Ovary (tissue), 9 donors: Measurements from ENCODE around the gene KCNMB2. TPM values are rescaled to one million over a fixed set of nuclear protein-coding genes. Genes with fewer than 3 reads are reported as not detected.

Source experiments
- DNase-seq, 5 donors: peaks; one replicate each; pipeline ENCODE4 v3.0.0-alpha.2; 2019 to 2020
- H3K27ac ChIP-seq, 2 donors: fragments of 200-600 bp; one replicate each; pipeline versions ENCODE4 v1.5.1 to v1.8.0; 2019 to 2022
- H3K27me3 ChIP-seq: fragments of 200-600 bp; one replicate; pipeline ENCODE4 v1.8.0; 2022
- H3K36me3 ChIP-seq: fragments of 200-600 bp; sonication (generic); one replicate; pipeline ENCODE4 v1.5.1; 2019
- H3K4me1 ChIP-seq: one replicate; pipeline ENCODE4 v1.8.1; 2013; ENCODE audit warnings: mild to moderate bottlenecking, moderate library complexity; ENCODE audit not compliant: insufficient read depth
- H3K4me3 ChIP-seq: fragments of 200-600 bp; sonication (generic); one replicate; pipeline ENCODE4 v1.5.1; 2017
- H3K9me3 ChIP-seq, 2 donors: fragments of 200-600 bp in 1 of 2; sonication (generic) in 1 of 2; one replicate each; pipeline versions ENCODE4 v1.5.1 to v1.8.1; 2013 to 2019; ENCODE audit warnings: mild to moderate bottlenecking in 1 of 2, moderate library complexity in 1 of 2
- CTCF ChIP-seq, 3 donors: fragments of 450-650 bp in 2 of 3; fragments of 200-600 bp in 1 of 3; IDR thresholded peaks; one replicate each; pipeline versions ENCODE4 v1.5.1 to v1.8.0; 2016 to 2022; ENCODE audit warnings: antibody characterized with exemption in 3 of 3, mild to moderate bottlenecking in 1 of 3
- EP300 ChIP-seq: sonication (generic); formaldehyde crosslinking; IDR thresholded peaks from one replicate; pipeline ENCODE4 v1.6.1; 2017; ENCODE audit warnings: antibody characterized with exemption
- POLR2A ChIP-seq: fragments of 450-650 bp; IDR thresholded peaks from one replicate; pipeline ENCODE4 v1.6.1; 2017; ENCODE audit warnings: antibody characterized with exemption, mild to moderate bottlenecking, moderate library complexity
- WGBS, 3 donors: extraction: QIAGEN DNeasy Blood & Tissue Kit in 1 of 3; methylation state at CpG; one replicate each; pipeline versions ENCODE4 v1.1.5 to v1.1.7; 2013 to 2017; 5-methylcytosine and 5-hydroxymethylcytosine counted together
- intact Hi-C, 4 donors: fragments of 100-400 bp; cut with DNase I; formaldehyde crosslinking; loops; one replicate each; pipeline versions ENCODE4 v1.11.0 to v1.15.1; 2022 to 2023
- polyA plus RNA-seq, 2 donors: library from polyadenylated mRNA; stranded (reverse); fragments of 200-250 nt in 1 of 2; fragments of 350-450 nt in 1 of 2; fragmentation: Illumina TruSeq in 1 of 2; extraction: RNeasy Lipid Tissue Mini Kit (QIAGEN cat#74804) in 1 of 2; gene quantifications; one replicate each; pipeline ENCODE4 v1.2.3, GENCODE V29; 2013 to 2014
- total RNA-seq, 7 donors: library from RNA; depleted of rRNA in 2 of 7; stranded (reverse); fragments of >200 nt in 2 of 7; fragmentation: NEBNext Ultra II Directional in 3 of 7; extraction: Animal tissue kit (Norgen Biotek cat#: 25700) in 3 of 7; gene quantifications; one replicate each; pipeline versions ENCODE4 v1.1.0 to v1.2.4, GENCODE V29; 2016 to 2023
- donor health status: DM: no; HTN: no; CAD: no; lungs with moderate emphysema.
- donor health status: DM: no; HTN: no; CAD: no.
- donor health status: Bipolar disorder and iron deficiency.
- donor health status: DM: yes; HTN: yes; CAD: no.
- donor health status: DM: no; HTN: no; CAD: no.
- donor health status: DM: yes; HTN: yes; CAD: no.

Gene KCNMB2
- total and polyA plus RNA-seq, 9 donors: 5.7 to 11.6 (median 7.5) TPM

- Histone ChIP-seq H3K9me3 (no peaks in the 10 kb centered on the region), H3K4me3 (no peak overlapping the region), H3K36me3 (no peaks in the 10 kb centered on the region), H3K27me3 (no peaks in the 10 kb centered on the region), H3K27ac (peak overlapping the region; percentile 59 to 68), H3K4me1 (peaks cover 5% of the 10 kb centered on the region)
- TF ChIP-seq POLR2A (no peak), CTCF (IDR thresholded peaks at IDR 0.05) (no peak), EP300 (no peak)
- peak in 4 of 5 donors; percentile 31 to 58 (median 34) for DNase-seq
- intact Hi-C loops: loop anchor here in 1 of 4 donors (10.0 kb wide), 1 partner anchor 869 kb away; no protein-coding TSS in a partner anchor
- 16 to 22% (median 17%) methylated on average over 5 of the region's 5 CpGs for WGBS, 3 donors
These were observed 287.5 kb downstream of the KCNMB2 start for GRCh38 chr3:178823591-178824246.

DNA sequence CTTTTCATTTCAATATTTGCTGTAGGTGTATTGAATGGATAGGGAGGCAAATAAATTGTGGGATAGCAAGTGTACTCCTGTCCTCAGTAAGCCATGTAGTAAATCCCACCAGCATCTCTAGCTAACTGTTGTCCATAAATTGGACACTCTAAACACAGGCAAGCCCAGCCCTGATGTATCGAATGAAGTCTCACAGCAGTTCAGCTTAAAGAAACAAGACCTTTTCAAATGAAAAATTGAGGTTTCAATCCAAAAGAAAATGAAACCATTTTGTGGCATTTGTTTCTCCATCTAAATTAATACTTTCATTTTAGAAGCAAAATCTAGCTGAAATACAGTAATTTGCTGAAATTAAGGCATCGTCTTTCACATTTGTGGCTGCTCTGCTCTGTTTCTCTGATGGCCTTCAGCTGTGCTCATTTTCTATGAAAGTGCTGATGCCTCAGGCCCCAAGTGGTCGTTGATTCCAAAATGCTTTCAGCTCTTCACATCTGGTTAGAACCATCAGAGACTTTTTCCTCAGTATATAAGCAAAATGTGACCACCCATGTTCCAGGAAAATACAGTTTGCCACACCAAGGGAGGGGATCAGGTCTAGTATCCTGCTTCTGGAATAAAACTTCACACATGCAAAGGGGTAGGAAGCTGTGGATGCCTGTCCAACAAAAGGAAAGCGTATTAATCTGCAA, 290.3 kb downstream of the KCNMB2 start:
- Histone ChIP-seq H3K36me3 (no peaks in the 10 kb centered on the region), H3K4me3 (no peak overlapping the region), H3K9me3 (no peaks in the 10 kb centered on the region), H3K27ac (no peak overlapping the region), H3K27me3 (no peaks in the 10 kb centered on the region), H3K4me1 (peaks cover 3% of the 10 kb centered on the region)
- DNase-seq: no peak
- TF ChIP-seq CTCF (IDR thresholded peaks at IDR 0.05) (no peak), EP300 (no peak), POLR2A (no peak)
- intact Hi-C loops: loop anchor here in 1 of 4 donors (10.0 kb wide), 1 partner anchor 872 kb away; no protein-coding TSS in a partner anchor
- WGBS, 3 donors: 51 to 56% (median 55%) methylated on average over 4 of the region's 4 CpGs

DNA sequence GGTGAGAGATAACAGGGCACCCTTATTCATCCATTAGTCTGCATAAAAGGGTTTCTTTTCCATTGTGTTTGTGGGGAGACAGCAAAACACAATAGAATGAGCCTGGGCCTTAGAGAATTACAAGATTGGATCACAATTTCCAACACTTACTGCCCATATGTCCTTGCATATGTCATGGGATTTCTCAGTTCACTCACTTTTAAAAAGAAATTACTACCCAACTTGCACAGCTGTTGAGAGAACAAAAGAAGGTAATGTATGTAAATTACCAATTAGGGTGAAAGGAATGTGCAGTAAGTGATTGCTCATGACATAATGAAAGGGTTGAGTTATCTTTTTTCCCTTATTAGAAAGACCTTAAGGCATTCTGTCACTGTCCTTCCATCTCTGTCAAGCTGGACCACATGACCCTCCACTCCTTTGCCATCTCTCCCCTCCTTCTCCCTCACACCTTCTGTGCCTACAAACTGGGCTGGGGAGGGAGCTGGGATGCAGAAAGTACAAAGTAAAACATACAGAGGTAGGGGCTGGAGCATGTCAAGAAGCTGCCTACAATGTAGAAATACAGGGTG, 291.1 kb downstream of the KCNMB2 start:
- Histone ChIP-seq H3K4me3 (no peak overlapping the region), H3K36me3 (no peaks in the 10 kb centered on the region), H3K27ac (no peak overlapping the region), H3K4me1 (peaks cover 3% of the 10 kb centered on the region), H3K27me3 (no peaks in the 10 kb centered on the region), H3K9me3 (no peaks in the 10 kb centered on the region)
- no peak for TF ChIP-seq EP300
- TF ChIP-seq CTCF (IDR thresholded peaks at IDR 0.05): no peak
- no peak for TF ChIP-seq POLR2A
- DNase-seq: no peak
- intact Hi-C loops: loop anchor here in 1 of 4 donors (10.0 kb wide), 1 partner anchor 873 kb away; no protein-coding TSS in a partner anchor

- TF ChIP-seq POLR2A (no peak), EP300 (no peak), CTCF (IDR thresholded peaks at IDR 0.05) (no peak)
- 69 to 92% (median 81%) methylated on average over 1 of the region's 1 CpG for WGBS, 3 donors
- no peak for DNase-seq
- Histone ChIP-seq H3K36me3 (no peaks in the 10 kb centered on the region), H3K4me3 (no peak overlapping the region), H3K4me1 (no peaks in the 10 kb centered on the region), H3K27ac (no peak overlapping the region), H3K27me3 (no peaks in the 10 kb centered on the region), H3K9me3 (no peaks in the 10 kb centered on the region)
- intact Hi-C loops: no loop called here
These were observed 297.5 kb downstream of the KCNMB2 start for GRCh38 chr3:178833695-178834094.
